DOHH2 (cell line): ENCODE results near the gene DNAH7.

Experiments used
- H3F3A ChIP-seq: fragments of 200-600 bp; sonication (generic), shearing (Covaris generic); 2 replicates; pipeline ENCODE4 v1.6.0; 2016; ENCODE audit warnings: antibody characterized with exemption, mild to moderate bottlenecking; ENCODE audit not compliant: control insufficient read depth, insufficient read depth
- H3K27ac ChIP-seq: fragments of 200-600 bp; sonication (generic); 2 replicates; pipeline ENCODE4 v1.5.1; 2014; ENCODE audit warnings: low read depth, mild to moderate bottlenecking, low read length, moderate library complexity
- H3K27me3 ChIP-seq: fragments of 200-600 bp; sonication (generic); 2 replicates; pipeline ENCODE4 v1.6.1; 2014; ENCODE audit warnings: mild to moderate bottlenecking, low read length, mixed read lengths; ENCODE audit not compliant: control insufficient read depth
- H3K36me3 ChIP-seq: fragments of 200-600 bp; sonication (generic); 2 replicates; pipeline ENCODE4 v1.6.1; 2014; ENCODE audit warnings: mild to moderate bottlenecking, low read length, moderate library complexity, mixed read lengths; ENCODE audit not compliant: control insufficient read depth
- H3K4me1 ChIP-seq: fragments of 200-600 bp; sonication (generic); 2 replicates; pipeline ENCODE4 v1.6.1; 2014; ENCODE audit warnings: mild to moderate bottlenecking, low read length, mixed read lengths; ENCODE audit not compliant: control insufficient read depth
- H3K4me2 ChIP-seq: fragments of 200-600 bp; sonication (generic); 2 replicates; pipeline ENCODE4 v1.6.0; 2014; ENCODE audit warnings: mild to moderate bottlenecking, low read length, moderate library complexity
- H3K4me3 ChIP-seq: fragments of 200-600 bp; sonication (generic); 2 replicates; pipeline ENCODE4 v1.5.1; 2014; ENCODE audit warnings: mild to moderate bottlenecking, low read length, mixed read lengths
- H3K79me2 ChIP-seq: fragments of 200-600 bp; sonication (generic); 2 replicates; pipeline ENCODE4 v1.6.1; 2014; ENCODE audit warnings: mild to moderate bottlenecking, low read length, mixed read lengths; ENCODE audit not compliant: control insufficient read depth
- H3K9me2 ChIP-seq: fragments of 200-600 bp; sonication (generic); replicated peaks from 2 replicates; pipeline ENCODE4 v1.6.1; 2014; ENCODE audit warnings: mild to moderate bottlenecking, low read length, mixed read lengths; ENCODE audit not compliant: control insufficient read depth
- H3K9me3 ChIP-seq: fragments of 200-600 bp; sonication (generic); 2 replicates; pipeline ENCODE4 v1.6.1; 2014; ENCODE audit warnings: antibody characterized with exemption, low read length, mixed read lengths; ENCODE audit not compliant: control insufficient read depth, insufficient read depth
- H4K20me1 ChIP-seq: fragments of 200-600 bp; sonication (generic); 2 replicates; pipeline ENCODE4 v1.6.0; 2014; ENCODE audit warnings: low read depth, mild to moderate bottlenecking, antibody characterized with exemption, low read length, moderate library complexity; ENCODE audit not compliant: control insufficient read depth, insufficient read depth
- CTCF ChIP-seq: fragments of 200-600 bp; sonication (generic); IDR thresholded peaks from one replicate; pipeline ENCODE4 v1.5.1; 2014; ENCODE audit warnings: antibody characterized with exemption, mild to moderate bottlenecking, low read depth, low read length; ENCODE audit not compliant: poor library complexity, severe bottlenecking
- EZH2phosphoT487 ChIP-seq: fragments of 200-600 bp; sonication (generic); IDR thresholded peaks from 2 replicates; pipeline ENCODE4 v1.6.1; 2017; ENCODE audit warnings: borderline replicate concordance, mild to moderate bottlenecking, antibody characterized with exemption, low read length, moderate library complexity, mixed read lengths

Gene DNAH7

GRCh38 chr2:195848119-195848899, 220.3 kb downstream of the DNAH7 start:
- Histone ChIP-seq H3K9me3 (no peaks in the 10 kb centered on the region), H3K4me1 (no peaks in the 10 kb centered on the region), H3K9me2 (no peaks in the 10 kb centered on the region), H4K20me1 (no peaks in the 10 kb centered on the region), H3K27ac (no peak overlapping the region), H3K27me3 (no peaks in the 10 kb centered on the region), H3K4me3 (no peak overlapping the region), H3K36me3 (no peaks in the 10 kb centered on the region), H3K79me2 (no peaks in the 10 kb centered on the region), H3F3A (no peaks in the 10 kb centered on the region), H3K4me2 (no peak overlapping the region)
- no peak for TF ChIP-seq CTCF
- TF ChIP-seq EZH2phosphoT487, result no peak

- TF ChIP-seq EZH2phosphoT487, result no peak
- no peak for TF ChIP-seq CTCF
- Histone ChIP-seq H3K4me3 (no peak overlapping the region), H4K20me1 (no peaks in the 10 kb centered on the region), H3K4me2 (no peak overlapping the region), H3K4me1 (no peaks in the 10 kb centered on the region), H3K9me3 (no peaks in the 10 kb centered on the region), H3K36me3 (no peaks in the 10 kb centered on the region), H3K9me2 (no peaks in the 10 kb centered on the region), H3K27ac (no peak overlapping the region), H3K79me2 (no peaks in the 10 kb centered on the region), H3K27me3 (no peaks in the 10 kb centered on the region; the same call in 1 of the 2 replicates), H3F3A (no peaks in the 10 kb centered on the region)
Measured at GRCh38 chr2:195842932-195843331, 225.7 kb downstream of the DNAH7 start.

GRCh38 chr2:195838002-195838401, 230.6 kb downstream of the DNAH7 start:
- Histone ChIP-seq H3K4me3 (no peak overlapping the region), H4K20me1 (no peaks in the 10 kb centered on the region), H3K4me1 (no peaks in the 10 kb centered on the region), H3K9me2 (no peaks in the 10 kb centered on the region), H3K79me2 (no peaks in the 10 kb centered on the region), H3K36me3 (no peaks in the 10 kb centered on the region), H3K9me3 (no peaks in the 10 kb centered on the region), H3K4me2 (no peak overlapping the region), H3K27ac (no peak overlapping the region), H3K27me3 (no peaks in the 10 kb centered on the region; the same call in 1 of the 2 replicates), H3F3A (no peaks in the 10 kb centered on the region)
- TF ChIP-seq EZH2phosphoT487 (no peak), CTCF (no peak)
